ELR (cell line): Measurements from ENCODE around the gene ENO4.

Source experiments
- DNase-seq: peaks from one replicate; pipeline ENCODE4 v3.0.0-alpha.2; 2015; ENCODE audit warnings: low read depth

The ENO4 gene

DNA sequence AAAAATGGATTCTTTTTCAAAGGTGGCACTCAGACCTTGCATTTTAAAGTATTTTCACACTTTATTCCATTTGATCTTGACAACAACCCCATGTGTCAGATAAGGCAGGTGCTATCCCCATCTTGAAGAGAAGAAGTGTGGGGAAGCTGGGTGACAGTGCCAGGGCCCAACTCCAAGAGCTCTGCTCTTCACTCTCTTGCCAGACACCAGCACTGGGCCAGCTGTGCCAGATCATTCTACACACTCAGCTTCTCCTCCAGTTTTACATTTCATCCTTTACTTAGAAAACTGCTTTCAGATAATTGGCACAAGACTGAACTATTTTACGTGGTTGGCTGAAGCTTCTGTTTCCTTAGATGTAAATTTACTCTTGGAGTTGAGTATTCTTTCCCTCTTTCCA is 64.4 kb downstream of the ENO4 start:
- no peak for DNase-seq

DNA sequence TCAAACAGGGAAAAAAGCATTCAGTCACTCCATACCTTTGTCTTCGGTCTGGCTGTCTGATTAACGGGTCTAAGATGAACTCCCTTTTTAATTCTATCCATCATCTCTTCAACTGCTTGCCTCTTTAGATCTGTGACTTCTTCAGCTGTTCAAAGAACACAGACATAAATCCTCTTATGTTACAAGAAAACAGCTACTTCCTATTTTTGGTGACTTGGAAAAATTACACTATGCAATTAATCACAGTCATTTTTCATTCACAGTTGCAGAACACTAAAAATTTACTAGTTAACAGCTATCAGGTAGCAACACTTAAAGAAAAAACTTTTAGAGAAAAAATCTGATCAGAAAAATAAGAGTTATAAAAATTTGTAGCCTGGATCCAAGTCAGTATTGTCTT is 66.0 kb downstream of the ENO4 start:
- no peak for DNase-seq

DNA sequence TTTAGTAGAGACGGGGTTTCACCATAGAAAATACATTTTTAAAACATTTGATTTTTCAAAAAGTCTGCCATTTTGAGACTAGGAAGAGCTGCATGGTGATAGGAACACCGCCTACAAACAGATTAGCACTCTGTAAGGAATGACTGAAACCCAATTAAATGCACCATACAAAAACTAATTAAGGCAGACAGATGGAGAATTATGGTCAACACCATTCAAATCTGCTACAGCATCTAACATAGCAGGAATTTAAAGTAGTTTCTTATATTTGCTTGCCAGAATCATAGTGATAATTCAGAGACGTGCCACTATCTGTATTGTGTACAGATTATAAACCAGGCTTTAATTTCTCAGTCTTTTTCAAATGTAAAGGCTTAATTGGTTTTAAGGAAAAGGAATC is 68.2 kb downstream of the ENO4 start:
- no peak for DNase-seq

DNA sequence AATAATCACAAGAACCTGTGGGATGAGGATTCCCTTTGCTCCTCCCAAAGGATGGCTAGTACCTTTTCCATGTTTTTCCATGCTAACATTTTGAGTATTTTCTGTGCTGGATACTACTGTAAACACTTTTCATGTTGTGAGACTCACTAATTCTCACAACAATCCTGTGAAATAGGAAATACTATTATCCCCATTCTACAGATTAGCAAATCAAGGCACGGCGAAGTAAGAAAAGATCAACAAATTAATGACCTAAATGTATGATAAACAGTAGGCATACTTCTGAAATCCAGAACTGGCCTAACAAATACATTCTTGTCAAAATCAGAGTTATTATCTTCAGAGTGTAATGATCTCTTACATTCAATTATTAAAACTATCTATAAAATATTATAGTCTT is 69.3 kb downstream of the ENO4 start:
- no peak for DNase-seq

DNA sequence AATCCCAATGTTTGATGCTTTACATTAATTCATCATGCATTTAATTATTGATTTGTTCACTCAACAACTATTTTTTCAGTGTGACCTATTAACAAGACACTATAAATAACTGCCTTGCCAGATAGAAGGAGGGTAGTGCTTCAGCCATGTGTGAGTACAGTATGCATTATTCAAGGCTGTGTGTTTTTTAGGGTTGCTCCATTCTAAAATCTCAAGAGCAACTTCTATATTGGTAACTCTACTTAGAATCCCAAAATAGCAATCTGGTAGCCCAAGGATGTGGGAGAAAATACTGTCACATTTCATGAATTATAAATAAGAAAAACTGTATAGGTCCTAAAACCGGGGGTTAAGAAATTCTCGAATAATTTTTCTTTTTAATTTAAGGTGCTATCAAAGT is 69.9 kb downstream of the ENO4 start:
- no peak for DNase-seq

DNA sequence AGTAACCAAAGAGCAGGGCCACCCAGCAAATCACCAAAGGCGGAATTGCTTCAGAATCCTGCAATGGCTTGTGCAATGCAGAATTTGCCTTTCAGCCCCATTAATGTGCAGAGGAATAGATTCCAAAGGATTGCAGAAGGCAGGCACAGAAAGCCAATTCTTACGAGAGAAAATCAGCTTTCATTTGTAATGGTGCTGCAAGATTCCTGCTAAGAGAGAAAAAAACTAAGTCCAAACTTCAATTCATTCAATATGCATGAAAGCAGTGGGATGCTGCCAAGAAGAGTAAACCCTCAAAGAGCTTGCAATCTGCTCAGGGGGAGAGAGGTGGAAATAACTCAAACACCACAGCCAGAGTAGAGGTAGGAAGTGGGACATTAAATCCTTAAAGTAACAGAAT is 70.4 kb downstream of the ENO4 start:
- DNase-seq, result no peak

DNA sequence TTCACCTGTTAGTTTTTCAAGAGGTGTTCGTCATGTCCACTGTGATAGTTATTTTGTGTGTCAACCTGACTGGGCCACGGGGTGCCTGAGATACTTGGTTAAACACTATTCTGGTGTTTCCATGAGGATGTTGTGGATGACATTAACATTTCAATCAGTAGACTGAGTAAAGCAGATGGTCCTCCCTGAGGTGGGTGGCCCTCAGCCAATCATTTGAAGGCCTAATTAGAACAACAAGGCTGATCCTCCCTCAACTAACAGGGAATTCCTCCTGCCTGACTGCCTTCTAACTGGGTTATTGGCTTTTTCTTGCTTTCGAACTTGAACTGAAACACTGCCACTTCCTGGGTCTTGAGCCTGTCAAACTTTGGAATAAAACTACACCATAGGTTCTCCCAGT is 75.8 kb downstream of the ENO4 start:
- DNase-seq, result no peak

DNA sequence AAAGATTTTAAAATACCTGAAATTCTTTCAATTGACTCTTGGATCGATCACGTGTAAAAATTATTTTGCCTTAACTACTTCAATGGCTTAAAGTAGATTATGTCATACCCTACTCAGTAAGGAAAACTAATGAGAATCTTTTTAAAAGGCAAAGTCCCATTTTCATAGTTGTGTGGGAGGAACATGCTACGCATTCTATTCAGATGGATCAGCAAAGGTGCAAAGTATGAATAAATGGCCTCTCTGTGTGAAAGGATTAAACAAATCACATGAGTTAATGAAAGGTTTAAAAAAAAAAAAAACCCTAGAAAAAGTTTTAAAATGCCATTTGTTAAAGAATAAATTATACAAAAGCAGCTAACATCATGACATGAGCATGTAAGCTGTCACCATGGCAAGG is 77.1 kb downstream of the ENO4 start:
- no peak for DNase-seq

DNA sequence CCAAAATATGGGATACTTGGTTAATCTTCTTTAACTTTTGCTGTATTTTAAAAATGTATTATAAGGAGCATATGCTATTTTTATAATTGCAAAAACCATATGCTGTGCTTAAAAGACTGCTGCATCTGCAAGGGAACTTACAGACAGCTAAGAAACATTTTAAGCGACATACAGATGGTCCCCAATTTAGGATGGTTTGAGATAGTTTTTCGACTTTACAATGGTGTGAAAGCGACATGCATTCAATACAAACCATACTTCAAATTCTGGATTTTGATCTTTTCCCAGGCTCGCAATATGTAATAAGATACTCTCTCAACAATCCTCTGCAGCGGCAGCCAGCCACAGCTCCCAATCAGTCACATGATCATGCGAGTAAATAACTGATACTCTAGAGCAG is 82.5 kb downstream of the ENO4 start:
- no peak for DNase-seq
